GM10248 (cell line): Measurements from ENCODE around the gene LAMTOR1.

Experiments
- CTCF ChIA-PET: fragments of 300-600 bp; sonication (Branson Sonifier 250); formaldehyde crosslinking; extraction: SDS; loops from one replicate; lab custom pipeline; 2021; ENCODE audit warnings: antibody characterized with exemption; lab: Yijun Ruan, JAX
- POLR2A ChIA-PET: fragments of 350-650 bp; sonication (Branson Sonifier 250); formaldehyde crosslinking; extraction: SDS; loops from one replicate; lab custom pipeline; 2020; ENCODE audit warnings: antibody characterized with exemption; lab: Yijun Ruan, JAX
- DNase-seq: peaks from one replicate; pipeline ENCODE4 v3.0.0; 2012; ENCODE audit errors: extremely low spot score
- CTCF ChIP-seq: IDR thresholded peaks from 2 replicates; pipeline ENCODE4 v1.5.1; 2012; ENCODE audit warnings: mild to moderate bottlenecking, low read depth; ENCODE audit errors: extremely low read depth, missing control alignments, control extremely low read depth

Gene LAMTOR1

GRCh38 chr11:72102162-72102561 is 935 bp downstream of the LAMTOR1 start:
- no peak for DNase-seq
- CTCF ChIA-PET, result interaction anchor here (0.9 to 4.9 kb wide), 6 partner anchors 9 to 77 kb away, joined by 3 to 50 read pairs (median 6); no protein-coding TSS in a partner anchor
- POLR2A ChIA-PET, result interaction anchor here (1.0 kb wide), 1 partner anchor 11 kb away, joined by 3 read pairs; no protein-coding TSS in a partner anchor
- no peak for TF ChIP-seq CTCF

GRCh38 chr11:72100462-72100861 is 2.6 kb downstream of the LAMTOR1 start:
- DNase-seq, result no peak
- no peak for TF ChIP-seq CTCF
- ChIA-PET CTCF (interaction anchor here (1.0 to 7.5 kb wide), 7 partner anchors 10 to 189 kb away, joined by 3 to 52 read pairs (median 9); partner anchors contain the start of gene LRRC51), POLR2A (interaction anchor here (0.6 to 1.0 kb wide), 4 partner anchors 9 to 197 kb away, joined by 3 read pairs; no protein-coding TSS in a partner anchor)

GRCh38 chr11:72100009-72100408 is 3.1 kb downstream of the LAMTOR1 start:
- POLR2A ChIA-PET, result interaction anchor here (0.6 to 0.9 kb wide), 3 partner anchors 9 to 197 kb away, joined by 3 read pairs; no protein-coding TSS in a partner anchor
- no peak for DNase-seq
- TF ChIP-seq CTCF, result no peak
- CTCF ChIA-PET, result interaction anchor here (1.4 to 7.5 kb wide), 6 partner anchors 9 to 75 kb away, joined by 3 to 52 read pairs (median 14); partner anchors contain the start of gene LRRC51

GRCh38 chr11:72098741-72099140 is 4.4 kb downstream of the LAMTOR1 start:
- DNase-seq, result no peak
- CTCF ChIA-PET, result interaction anchor here (1.2 to 10.3 kb wide), 5 partner anchors 8 to 75 kb away, joined by 3 to 208 read pairs (median 50); no protein-coding TSS in a partner anchor
- no peak for TF ChIP-seq CTCF
- POLR2A ChIA-PET, result interaction anchor here (0.6 to 1.0 kb wide), 2 partner anchors 30 to 1045 kb away, joined by 3 read pairs; no protein-coding TSS in a partner anchor

GRCh38 chr11:72091292-72091691 is 11.8 kb downstream of the LAMTOR1 start:
- POLR2A ChIA-PET, result interaction anchor here (0.9 to 1.0 kb wide), 2 partner anchors 9 to 11 kb away, joined by 3 read pairs; partner anchors contain the start of gene LAMTOR1
- CTCF ChIA-PET, result interaction anchor here (0.7 to 10.3 kb wide), 29 partner anchors 9 to 339 kb away, joined by 3 to 208 read pairs (median 7); partner anchors contain the start of genes ANAPC15, FOLR3, LAMTOR1 and TOMT
- TF ChIP-seq CTCF, result peak; percentile 79
- DNase-seq, result peak; percentile 78

- CTCF ChIA-PET, result interaction anchor here (2.8 to 4.1 kb wide), 2 partner anchors 20 to 63 kb away, joined by 8 to 49 read pairs; no protein-coding TSS in a partner anchor
- no peak for TF ChIP-seq CTCF
- DNase-seq, result no peak
- POLR2A ChIA-PET, result no interaction called here
Measured at GRCh38 chr11:72088076-72088808, 14.9 kb downstream of the LAMTOR1 start.
